HL-60 (cell line): ENCODE data around the gene TANC1.

ENCODE experiments used
- POLR2AphosphoS5 ChIP-seq: IDR thresholded peaks from 2 replicates; pipeline ENCODE4 v1.6.1; 2012; ENCODE audit warnings: low read depth
- TF ChIP-seq, protein P1 (sequence below): IDR thresholded peaks from one replicate; pipeline ENCODE4 v1.5.1; 2011; ENCODE audit warnings: low read length, control low read depth, inconsistent platforms; ENCODE audit not compliant: insufficient read depth

DNA sequence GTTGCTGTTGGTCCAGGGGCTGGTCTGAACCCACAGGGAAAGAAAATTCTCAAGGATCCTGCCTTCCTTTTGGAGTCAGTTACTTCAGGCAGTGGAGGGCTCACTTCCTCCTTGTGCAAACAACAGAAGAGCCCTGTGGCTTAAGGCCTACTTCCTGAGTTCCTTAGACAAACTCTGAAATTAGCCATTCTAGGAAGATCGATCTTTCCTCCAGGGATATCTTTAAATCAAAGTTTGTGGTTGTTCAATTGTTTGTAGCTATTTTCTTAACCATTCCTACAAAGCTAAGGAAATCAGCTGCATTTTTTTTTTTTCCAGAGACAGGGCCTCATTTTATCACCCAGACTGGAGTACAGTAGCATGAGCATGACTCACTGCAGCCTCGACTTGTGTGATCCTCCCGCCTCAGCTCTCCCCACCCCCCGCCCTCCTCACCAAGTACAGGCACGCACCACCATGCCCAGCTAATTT is 156.0 kb downstream of the TANC1 start:
- TF ChIP-seq, protein P1, sequence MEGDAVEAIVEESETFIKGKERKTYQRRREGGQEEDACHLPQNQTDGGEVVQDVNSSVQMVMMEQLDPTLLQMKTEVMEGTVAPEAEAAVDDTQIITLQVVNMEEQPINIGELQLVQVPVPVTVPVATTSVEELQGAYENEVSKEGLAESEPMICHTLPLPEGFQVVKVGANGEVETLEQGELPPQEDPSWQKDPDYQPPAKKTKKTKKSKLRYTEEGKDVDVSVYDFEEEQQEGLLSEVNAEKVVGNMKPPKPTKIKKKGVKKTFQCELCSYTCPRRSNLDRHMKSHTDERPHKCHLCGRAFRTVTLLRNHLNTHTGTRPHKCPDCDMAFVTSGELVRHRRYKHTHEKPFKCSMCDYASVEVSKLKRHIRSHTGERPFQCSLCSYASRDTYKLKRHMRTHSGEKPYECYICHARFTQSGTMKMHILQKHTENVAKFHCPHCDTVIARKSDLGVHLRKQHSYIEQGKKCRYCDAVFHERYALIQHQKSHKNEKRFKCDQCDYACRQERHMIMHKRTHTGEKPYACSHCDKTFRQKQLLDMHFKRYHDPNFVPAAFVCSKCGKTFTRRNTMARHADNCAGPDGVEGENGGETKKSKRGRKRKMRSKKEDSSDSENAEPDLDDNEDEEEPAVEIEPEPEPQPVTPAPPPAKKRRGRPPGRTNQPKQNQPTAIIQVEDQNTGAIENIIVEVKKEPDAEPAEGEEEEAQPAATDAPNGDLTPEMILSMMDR: no peak
- TF ChIP-seq POLR2AphosphoS5: no peak
